Stimulated activated naive CD8-positive, alpha-beta T cell treated with anti-CD3 and anti-CD28 coated beads, Interleukin-15, Interleukin-2, amounts not matched to agents 100 ng/mL and 50 ng/mL, for 24 hours (primary cell): Measurements from ENCODE around the gene PTPRT.
"Not testable (repeated sequence)": the region's sequence is repeated elsewhere in the genome, so short reads cannot be mapped to it uniquely, and the experiment has no call there.

Source experiments
- H3K27ac Mint-ChIP-seq: one replicate; pipeline ENCODE4 v1.8.0; 2021; ENCODE audit warnings: mild to moderate bottlenecking, mixed read lengths
- H3K27me3 Mint-ChIP-seq: one replicate; pipeline ENCODE4 v1.8.0; 2021; ENCODE audit warnings: mixed read lengths
- H3K36me3 Mint-ChIP-seq: one replicate; pipeline ENCODE4 v1.8.0; 2021; ENCODE audit warnings: low read depth, mixed read lengths
- H3K4me1 Mint-ChIP-seq: one replicate; pipeline ENCODE4 v1.8.0; 2021; ENCODE audit warnings: low read depth, mixed read lengths
- H3K4me3 Mint-ChIP-seq: one replicate; pipeline ENCODE4 v1.8.0; 2021; ENCODE audit warnings: mild to moderate bottlenecking, mixed read lengths
- H3K9me3 Mint-ChIP-seq: one replicate; pipeline ENCODE4 v1.8.0; 2021; ENCODE audit warnings: mixed read lengths

PTPRT gene

GRCh38 chr20:42920776-42921175, 268.9 kb downstream of the PTPRT start:
- Mint-ChIP-seq H3K27ac (no peak overlapping the region), H3K36me3 (no peaks in the 10 kb centered on the region), H3K27me3 (no peaks in the 10 kb centered on the region), H3K4me1 (no peaks in the 10 kb centered on the region), H3K9me3 (peaks cover 7% of the 10 kb centered on the region), H3K4me3 (no peak overlapping the region)

- no peaks in the 10 kb centered on the region for H3K4me1 Mint-ChIP-seq
- H3K4me3 Mint-ChIP-seq = no peak overlapping the region
- no peaks in the 10 kb centered on the region for H3K36me3 Mint-ChIP-seq
- no peak overlapping the region for H3K27ac Mint-ChIP-seq
- H3K27me3 Mint-ChIP-seq = no peaks in the 10 kb centered on the region
- peaks cover 7% of the 10 kb centered on the region for H3K9me3 Mint-ChIP-seq
Measured at GRCh38 chr20:42919316-42919715, 270.4 kb downstream of the PTPRT start.

- no peaks in the 10 kb centered on the region for H3K27me3 Mint-ChIP-seq
- H3K9me3 Mint-ChIP-seq = no peaks in the 10 kb centered on the region
- H3K4me1 Mint-ChIP-seq = no peaks in the 10 kb centered on the region
- no peak overlapping the region for H3K27ac Mint-ChIP-seq
- H3K4me3 Mint-ChIP-seq = no peak overlapping the region
- no peaks in the 10 kb centered on the region for H3K36me3 Mint-ChIP-seq
Measured at GRCh38 chr20:42915081-42915480, 274.6 kb downstream of the PTPRT start.

- Mint-ChIP-seq H3K4me1 (no peaks in the 10 kb centered on the region), H3K27me3 (no peaks in the 10 kb centered on the region), H3K4me3 (no peak overlapping the region), H3K36me3 (no peaks in the 10 kb centered on the region), H3K27ac (no peak overlapping the region), H3K9me3 (peaks cover 6% of the 10 kb centered on the region)
Measured at GRCh38 chr20:42914302-42914701, 275.4 kb downstream of the PTPRT start.

- H3K36me3 Mint-ChIP-seq, H3K27me3 Mint-ChIP-seq, H3K27ac Mint-ChIP-seq, H3K4me1 Mint-ChIP-seq, H3K4me3 Mint-ChIP-seq: not testable (repeated sequence)
- peaks cover 13% of the 10 kb centered on the region for H3K9me3 Mint-ChIP-seq
Measured at GRCh38 chr20:42910808-42911207, 278.9 kb downstream of the PTPRT start.

- no peak overlapping the region for H3K4me3 Mint-ChIP-seq
- no peaks in the 10 kb centered on the region for H3K27me3 Mint-ChIP-seq
- no peaks in the 10 kb centered on the region for H3K4me1 Mint-ChIP-seq
- peaks cover 13% of the 10 kb centered on the region for H3K9me3 Mint-ChIP-seq
- no peaks in the 10 kb centered on the region for H3K36me3 Mint-ChIP-seq
- H3K27ac Mint-ChIP-seq = no peak overlapping the region
Measured at GRCh38 chr20:42907730-42908129, 282.0 kb downstream of the PTPRT start.

GRCh38 chr20:42906120-42906519, 283.6 kb downstream of the PTPRT start:
- Mint-ChIP-seq H3K4me1 (no peaks in the 10 kb centered on the region), H3K27ac (no peak overlapping the region), H3K36me3 (no peaks in the 10 kb centered on the region), H3K27me3 (no peaks in the 10 kb centered on the region), H3K9me3 (peaks cover 13% of the 10 kb centered on the region), H3K4me3 (no peak overlapping the region)

GRCh38 chr20:42902509-42902908, 287.2 kb downstream of the PTPRT start:
- Mint-ChIP-seq H3K4me1 (no peaks in the 10 kb centered on the region), H3K4me3 (no peak overlapping the region), H3K27ac (no peak overlapping the region), H3K36me3 (no peaks in the 10 kb centered on the region), H3K9me3 (peaks cover 7% of the 10 kb centered on the region), H3K27me3 (no peaks in the 10 kb centered on the region)

- Mint-ChIP-seq H3K4me3 (no peak overlapping the region), H3K9me3 (peaks cover 2% of the 10 kb centered on the region), H3K4me1 (no peaks in the 10 kb centered on the region), H3K27me3 (no peaks in the 10 kb centered on the region), H3K36me3 (no peaks in the 10 kb centered on the region), H3K27ac (no peak overlapping the region)
Measured at GRCh38 chr20:42901689-42902440, 287.8 kb downstream of the PTPRT start.

GRCh38 chr20:42900764-42901163, 288.9 kb downstream of the PTPRT start:
- H3K9me3 Mint-ChIP-seq, H3K4me1 Mint-ChIP-seq, H3K4me3 Mint-ChIP-seq, H3K36me3 Mint-ChIP-seq, H3K27ac Mint-ChIP-seq, H3K27me3 Mint-ChIP-seq: not testable (repeated sequence)

GRCh38 chr20:42895020-42895419, 294.7 kb downstream of the PTPRT start:
- Mint-ChIP-seq H3K4me3 (no peak overlapping the region), H3K9me3 (no peaks in the 10 kb centered on the region), H3K27me3 (no peaks in the 10 kb centered on the region), H3K36me3 (no peaks in the 10 kb centered on the region), H3K27ac (no peak overlapping the region), H3K4me1 (no peaks in the 10 kb centered on the region)

- Mint-ChIP-seq H3K4me3 (no peak overlapping the region), H3K36me3 (no peaks in the 10 kb centered on the region), H3K27ac (no peak overlapping the region), H3K9me3 (no peaks in the 10 kb centered on the region), H3K4me1 (no peaks in the 10 kb centered on the region), H3K27me3 (no peaks in the 10 kb centered on the region)
Measured at GRCh38 chr20:42894483-42894882, 295.2 kb downstream of the PTPRT start.

GRCh38 chr20:42889517-42889916, 300.2 kb downstream of the PTPRT start:
- Mint-ChIP-seq H3K27me3 (no peaks in the 10 kb centered on the region), H3K9me3 (no peaks in the 10 kb centered on the region), H3K27ac (no peak overlapping the region), H3K36me3 (no peaks in the 10 kb centered on the region), H3K4me3 (no peak overlapping the region), H3K4me1 (no peaks in the 10 kb centered on the region)

GRCh38 chr20:42887281-42887680, 302.4 kb downstream of the PTPRT start:
- Mint-ChIP-seq H3K27me3 (no peaks in the 10 kb centered on the region), H3K36me3 (no peaks in the 10 kb centered on the region), H3K4me3 (no peak overlapping the region), H3K4me1 (no peaks in the 10 kb centered on the region), H3K9me3 (peaks cover 10% of the 10 kb centered on the region), H3K27ac (no peak overlapping the region)

GRCh38 chr20:42886801-42887200, 302.9 kb downstream of the PTPRT start:
- H3K36me3 Mint-ChIP-seq = no peaks in the 10 kb centered on the region
- H3K4me1 Mint-ChIP-seq = no peaks in the 10 kb centered on the region
- H3K9me3 Mint-ChIP-seq = peaks cover 10% of the 10 kb centered on the region
- no peak overlapping the region for H3K27ac Mint-ChIP-seq
- no peak overlapping the region for H3K4me3 Mint-ChIP-seq
- no peaks in the 10 kb centered on the region for H3K27me3 Mint-ChIP-seq

- Mint-ChIP-seq H3K9me3 (peaks cover 10% of the 10 kb centered on the region), H3K4me1 (no peaks in the 10 kb centered on the region), H3K36me3 (no peaks in the 10 kb centered on the region), H3K27me3 (no peaks in the 10 kb centered on the region), H3K27ac (no peak overlapping the region), H3K4me3 (no peak overlapping the region)
Measured at GRCh38 chr20:42886046-42886445, 303.7 kb downstream of the PTPRT start.
